HUES6 (cell line): ENCODE results near the gene PLCD3.
A peak's percentile ranks its signal among the peaks of the same experiment; 100 is the strongest.

ENCODE experiments used
- H3K27ac ChIP-seq: 2 replicates; pipeline ENCODE4 v1.7.0; 2013; ENCODE audit warnings: low read depth, mild to moderate bottlenecking, low read length, inconsistent platforms
- H3K27me3 ChIP-seq: 2 replicates; pipeline ENCODE4 v1.6.1; 2013; ENCODE audit warnings: low read length; ENCODE audit not compliant: control insufficient read depth, insufficient read depth
- H3K36me3 ChIP-seq: 2 replicates; pipeline ENCODE4 v1.6.1; 2013; ENCODE audit warnings: low read length; ENCODE audit not compliant: control insufficient read depth, insufficient read depth
- H3K4me1 ChIP-seq: 2 replicates; pipeline ENCODE4 v1.6.1; 2013; ENCODE audit warnings: low read length; ENCODE audit not compliant: control insufficient read depth, insufficient read depth
- H3K4me3 ChIP-seq: 2 replicates; pipeline ENCODE4 v1.5.1; 2013; ENCODE audit warnings: low read depth, low read length
- H3K9ac ChIP-seq: one replicate; pipeline ENCODE4 v1.6.1; 2013; ENCODE audit warnings: mild to moderate bottlenecking, low read length
- H3K9me3 ChIP-seq: 2 replicates; pipeline ENCODE4 v1.6.1; 2013; ENCODE audit warnings: low read depth, low read length; ENCODE audit not compliant: control insufficient read depth, insufficient read depth

The PLCD3 gene

DNA sequence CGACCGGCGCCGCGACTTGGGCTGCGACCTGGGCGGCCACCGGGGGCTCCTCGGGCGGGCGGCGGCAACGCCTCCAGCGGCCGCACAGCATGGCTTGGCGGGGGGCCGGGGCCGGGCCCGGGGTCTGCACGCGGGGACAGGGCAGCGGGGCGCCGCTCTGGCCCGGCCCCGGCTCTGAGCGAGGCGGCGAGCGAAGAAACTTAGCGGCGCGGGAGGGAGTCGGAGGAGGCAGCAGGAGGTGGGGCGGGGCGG, at the start of gene PLCD3:
Gene PLCD3, minus strand, starts transcription at position 196 of the 252 bp plus-strand sequence. Its CDS starts 105 bp downstream, at position 91.
- Histone ChIP-seq H3K4me1 (peaks cover 36% of the 10 kb centered on the region), H3K9ac (peak within 1 kb of the TSS; percentile 62), H3K36me3 (no peaks in the 10 kb centered on the region), H3K27ac (no peak within 1 kb of the TSS), H3K9me3 (no peaks in the 10 kb centered on the region), H3K4me3 (peak within 1 kb of the TSS; percentile 87), H3K27me3 (no peaks in the 10 kb centered on the region)

GRCh38 chr17:45177563-45177962, 45.2 kb upstream of the PLCD3 start:
- H3K36me3 ChIP-seq: no peaks in the 10 kb centered on the region

DNA sequence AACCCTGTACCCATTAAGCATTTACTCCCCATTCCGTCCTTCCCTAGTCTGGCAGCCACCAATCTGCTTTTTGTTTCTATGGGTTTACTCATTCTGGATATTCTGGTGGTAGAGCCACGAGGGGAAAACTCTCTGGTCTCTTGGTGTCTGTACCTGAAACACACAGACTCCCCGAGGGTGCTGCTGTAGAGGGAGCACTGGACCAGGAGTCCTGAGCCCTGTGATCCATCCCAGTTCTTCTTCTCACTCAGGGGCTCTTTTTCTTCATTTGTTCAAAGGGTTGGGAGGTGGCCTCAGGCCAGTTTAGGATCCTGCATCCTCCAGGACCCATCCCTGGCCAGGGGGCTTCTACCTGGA, 43.4 kb upstream of the PLCD3 start:
- no peaks in the 10 kb centered on the region for H3K9me3 ChIP-seq
- H3K4me1 ChIP-seq: peaks cover 31% of the 10 kb centered on the region
- no peaks in the 10 kb centered on the region for H3K36me3 ChIP-seq
- H3K4me3 ChIP-seq: no peak overlapping the region
- H3K27me3 ChIP-seq: no peaks in the 10 kb centered on the region
- H3K9ac ChIP-seq: no peak overlapping the region
- no peak overlapping the region for H3K27ac ChIP-seq

More at GRCh38 chr17:45177563-45177962, 45.2 kb upstream of the PLCD3 start:
- Histone ChIP-seq H3K27me3 (no peaks in the 10 kb centered on the region), H3K9ac (no peak overlapping the region), H3K27ac (no peak overlapping the region), H3K9me3 (no peaks in the 10 kb centered on the region), H3K4me1 (peaks cover 13% of the 10 kb centered on the region), H3K4me3 (no peak overlapping the region)

DNA sequence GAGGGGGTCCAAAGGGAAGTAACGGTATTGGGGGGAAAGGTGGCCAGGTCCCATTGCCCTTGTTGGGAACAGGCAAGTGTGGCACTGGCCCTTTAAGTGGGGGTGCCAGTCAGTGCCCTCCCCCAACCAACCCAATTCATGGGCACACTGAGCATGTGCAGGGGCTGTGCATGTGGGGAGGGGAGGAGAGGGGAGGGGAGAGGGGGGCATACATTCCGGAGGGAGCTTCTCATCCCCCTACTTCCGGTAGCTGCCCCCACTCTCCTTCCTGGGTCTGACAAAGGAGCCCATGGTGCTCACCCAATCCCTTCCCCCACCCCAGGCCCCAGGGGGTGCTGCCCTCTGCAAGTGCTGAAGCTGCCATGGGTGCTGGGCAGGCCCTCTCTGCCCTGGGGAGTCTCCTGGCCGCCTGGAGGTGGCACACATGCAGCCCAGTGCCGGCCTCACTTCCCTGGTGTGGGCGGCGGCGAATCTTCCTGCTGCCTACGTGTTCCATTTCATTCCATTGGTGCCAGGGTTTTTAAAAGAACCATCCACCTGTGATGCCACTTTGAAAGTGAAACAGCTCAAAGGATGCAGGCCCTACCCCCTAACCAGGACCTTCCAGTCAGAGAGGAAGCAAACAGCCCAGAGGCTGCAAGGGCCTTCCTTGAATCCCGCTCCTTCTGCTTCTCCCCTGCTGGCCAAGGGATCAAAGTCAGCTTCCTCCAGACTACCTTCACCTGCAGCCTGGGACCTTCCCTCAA, 40.4 kb upstream of the PLCD3 start:
- peaks cover 43% of the 10 kb centered on the region for H3K4me1 ChIP-seq
- H3K9ac ChIP-seq: peak overlapping the region; percentile 18
- H3K27me3 ChIP-seq: no peaks in the 10 kb centered on the region
- H3K9me3 ChIP-seq: no peaks in the 10 kb centered on the region
- 0 out of 2 replicates have a peak, but pooled peaks cover 4% of the 10 kb centered on the region for H3K36me3 ChIP-seq
- H3K27ac ChIP-seq: peak overlapping the region; percentile 50
- H3K4me3 ChIP-seq: no peak overlapping the region

GRCh38 chr17:45172232-45172540, 39.9 kb upstream of the PLCD3 start:
- 0 out of 2 replicates have a peak overlapping the region, but pooled peaks have one; percentile 9 for H3K4me3 ChIP-seq
- peak overlapping the region; percentile 61 for H3K9ac ChIP-seq
- no peaks in the 10 kb centered on the region for H3K27me3 ChIP-seq
- peak overlapping the region; percentile 50 for H3K27ac ChIP-seq
- no peaks in the 10 kb centered on the region for H3K9me3 ChIP-seq
- H3K4me1 ChIP-seq: peaks cover 43% of the 10 kb centered on the region
- 0 out of 2 replicates have a peak, but pooled peaks cover 4% of the 10 kb centered on the region for H3K36me3 ChIP-seq

DNA sequence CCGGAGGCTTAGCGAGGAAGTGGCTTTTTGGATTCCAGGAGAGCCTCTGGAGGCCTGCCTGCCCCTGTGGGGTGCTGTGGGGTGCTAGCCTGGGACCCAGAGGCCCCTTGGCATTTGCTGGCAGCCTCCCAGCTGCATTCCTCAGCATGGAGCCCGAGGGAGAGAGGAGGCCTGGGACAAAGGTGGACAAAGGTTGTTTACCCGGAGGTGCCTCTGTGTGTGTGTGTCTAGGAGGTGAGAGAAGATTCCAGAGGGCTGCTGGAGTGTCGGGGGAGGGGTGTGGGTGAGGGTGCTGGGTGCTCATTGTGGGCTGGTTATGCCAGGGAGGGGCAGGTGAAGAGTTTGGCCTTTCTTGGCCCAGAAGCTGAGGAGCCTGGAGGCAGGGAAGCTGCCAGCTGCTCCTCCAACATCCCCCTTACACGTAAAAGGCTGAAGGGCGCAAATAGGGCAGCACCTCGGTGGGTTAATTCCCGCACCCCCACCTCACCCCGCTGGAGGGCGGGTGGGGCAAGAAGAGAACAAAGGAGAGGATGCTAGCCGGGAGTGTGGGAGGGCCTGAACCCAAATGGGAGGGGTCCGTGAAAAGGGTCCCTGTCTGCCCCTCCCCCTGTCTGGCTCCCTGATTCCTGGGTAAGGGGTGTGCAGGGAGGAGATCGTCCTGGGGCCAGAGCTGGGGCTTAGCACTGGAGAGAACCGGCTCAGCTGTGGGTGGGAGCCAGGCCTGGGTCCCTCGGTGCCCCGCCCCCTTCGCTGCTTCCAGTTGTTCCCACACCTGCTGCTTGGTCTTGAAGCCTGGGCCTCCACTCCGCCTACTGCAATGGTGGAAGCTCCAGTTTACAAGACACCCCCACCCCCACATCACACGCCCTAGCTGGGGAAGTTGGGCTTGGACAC, 39.3 kb upstream of the PLCD3 start:
- Histone ChIP-seq H3K36me3 (0 out of 2 replicates have a peak, but pooled peaks cover 4% of the 10 kb centered on the region), H3K27me3 (no peaks in the 10 kb centered on the region), H3K4me1 (peaks cover 43% of the 10 kb centered on the region), H3K9me3 (no peaks in the 10 kb centered on the region), H3K9ac (peak overlapping the region; percentile 61), H3K27ac (peak overlapping the region; percentile 50), H3K4me3 (peak overlapping the region; percentile 22; the same call in 1 of the 2 replicates)

GRCh38 chr17:45170931-45171337, 38.6 kb upstream of the PLCD3 start:
- no peaks in the 10 kb centered on the region for H3K27me3 ChIP-seq
- no peaks in the 10 kb centered on the region for H3K9me3 ChIP-seq
- H3K36me3 ChIP-seq: 0 out of 2 replicates have a peak, but pooled peaks cover 4% of the 10 kb centered on the region
- no peak overlapping the region for H3K4me3 ChIP-seq
- H3K4me1 ChIP-seq: peaks cover 39% of the 10 kb centered on the region
- H3K27ac ChIP-seq: peak overlapping the region; percentile 50; the same call in 1 of the 2 replicates
- peak overlapping the region; percentile 50 for H3K9ac ChIP-seq

GRCh38 chr17:45170280-45170930, 38.1 kb upstream of the PLCD3 start:
- H3K27ac ChIP-seq: no peak overlapping the region
- peak overlapping the region; percentile 50 for H3K9ac ChIP-seq
- H3K4me1 ChIP-seq: peaks cover 36% of the 10 kb centered on the region

GRCh38 chr17:45168991-45169752, 36.9 kb upstream of the PLCD3 start:
- H3K9ac ChIP-seq: no peak overlapping the region
- no peaks in the 10 kb centered on the region for H3K27me3 ChIP-seq
- no peak overlapping the region for H3K4me3 ChIP-seq
- H3K4me1 ChIP-seq: peaks cover 36% of the 10 kb centered on the region
- H3K9me3 ChIP-seq: no peaks in the 10 kb centered on the region
- H3K36me3 ChIP-seq: peaks cover 7% of the 10 kb centered on the region; the same call in 1 of the 2 replicates
- H3K27ac ChIP-seq: no peak overlapping the region

More at GRCh38 chr17:45170280-45170930, 38.1 kb upstream of the PLCD3 start:
- Histone ChIP-seq H3K27me3 (no peaks in the 10 kb centered on the region), H3K4me3 (no peak overlapping the region), H3K9me3 (no peaks in the 10 kb centered on the region), H3K36me3 (0 out of 2 replicates have a peak, but pooled peaks cover 4% of the 10 kb centered on the region)

- no peaks in the 10 kb centered on the region for H3K27me3 ChIP-seq
- peaks cover 19% of the 10 kb centered on the region for H3K4me1 ChIP-seq
- H3K4me3 ChIP-seq: no peak overlapping the region
- no peaks in the 10 kb centered on the region for H3K9me3 ChIP-seq
- H3K27ac ChIP-seq: no peak overlapping the region
- H3K9ac ChIP-seq: no peak overlapping the region
- H3K36me3 ChIP-seq: peaks cover 9% of the 10 kb centered on the region
These were observed 32.5 kb upstream of the PLCD3 start for GRCh38 chr17:45164734-45165269.
